Suprapubic skin (tissue), 3 donors: ENCODE data around the gene KIAA1671.

Experiments used
- CTCF ChIP-seq, 2 donors: fragments of 200-600 bp in 1 of 2; fragments of 450-650 bp in 1 of 2; sonication (generic) in 1 of 2; IDR thresholded peaks; one replicate each; pipeline ENCODE4 v1.5.1; 2016 to 2019; ENCODE audit warnings: antibody characterized with exemption in 2 of 2, mild to moderate bottlenecking in 1 of 2, moderate library complexity in 1 of 2
- POLR2A ChIP-seq, 2 donors: fragments of 450-650 bp; IDR thresholded peaks; one replicate each; pipeline ENCODE4 v1.6.1; 2017; ENCODE audit warnings: antibody characterized with exemption in 2 of 2, mild to moderate bottlenecking in 2 of 2, moderate library complexity in 2 of 2

- TF ChIP-seq POLR2A (IDR thresholded peaks at IDR 0.05): no peak
- no peak for TF ChIP-seq CTCF (IDR thresholded peaks at IDR 0.05)
These were observed 185.3 kb downstream of the KIAA1671 start for GRCh38 chr22:25137577-25138525.
